CD4-positive, alpha-beta T cell treated with Interleukin-15 for 4 hours (primary cell): ENCODE data around the gene P2RY1.
"Not testable (repeated sequence)": the region's sequence is repeated elsewhere in the genome, so short reads cannot be mapped to it uniquely, and the experiment has no call there.

Source experiments
- DNase-seq: peaks from one replicate; pipeline ENCODE4 v3.0.0-alpha.2; 2020; ENCODE audit warnings: low spot score

The P2RY1 gene

DNA sequence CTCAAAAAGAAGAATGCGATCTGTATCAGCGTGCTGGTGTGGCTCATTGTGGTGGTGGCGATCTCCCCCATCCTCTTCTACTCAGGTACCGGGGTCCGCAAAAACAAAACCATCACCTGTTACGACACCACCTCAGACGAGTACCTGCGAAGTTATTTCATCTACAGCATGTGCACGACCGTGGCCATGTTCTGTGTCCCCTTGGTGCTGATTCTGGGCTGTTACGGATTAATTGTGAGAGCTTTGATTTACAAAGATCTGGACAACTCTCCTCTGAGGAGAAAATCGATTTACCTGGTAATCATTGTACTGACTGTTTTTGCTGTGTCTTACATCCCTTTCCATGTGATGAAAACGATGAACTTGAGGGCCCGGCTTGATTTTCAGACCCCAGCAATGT is 1.3 kb downstream of the P2RY1 start:
- DNase-seq = no peak

DNA sequence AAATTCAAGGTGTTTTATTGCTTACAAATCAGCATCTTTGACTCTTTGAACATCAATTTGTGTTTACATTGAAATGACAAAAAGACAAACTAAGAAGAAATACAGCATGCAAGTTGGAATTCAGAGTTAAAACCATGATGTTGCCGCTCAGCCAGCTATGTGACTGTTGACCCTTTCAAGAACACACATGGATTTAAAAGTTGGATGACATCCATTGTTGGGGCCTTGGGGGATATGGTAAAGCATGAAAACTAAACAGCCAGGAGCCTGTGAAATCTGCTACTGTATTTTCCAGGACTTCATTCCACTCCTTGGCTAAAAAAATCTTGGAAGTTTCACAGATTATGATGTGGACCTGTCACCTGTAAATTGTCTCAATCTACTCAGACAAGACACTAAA is 4.6 kb downstream of the P2RY1 start:
- no peak for DNase-seq

DNA sequence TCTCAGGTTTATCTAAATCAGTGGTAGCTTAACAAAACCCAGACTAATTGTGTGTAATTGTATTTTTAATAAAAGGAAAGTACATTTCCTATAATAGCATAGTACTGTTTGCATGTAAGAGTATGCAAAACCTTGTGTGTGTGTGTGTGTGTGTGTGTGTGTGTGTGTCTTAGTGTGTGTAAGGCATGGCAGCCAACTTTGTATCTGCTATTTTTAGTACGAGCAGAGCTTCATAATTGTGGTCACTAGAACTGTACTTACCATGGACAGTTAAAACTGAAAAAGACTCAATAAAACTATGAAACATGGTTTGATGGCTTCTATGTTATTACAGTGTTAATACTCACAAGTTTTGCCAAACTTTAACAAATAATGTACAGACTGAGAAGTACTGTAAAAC is 6.2 kb downstream of the P2RY1 start:
- no peak for DNase-seq

DNA sequence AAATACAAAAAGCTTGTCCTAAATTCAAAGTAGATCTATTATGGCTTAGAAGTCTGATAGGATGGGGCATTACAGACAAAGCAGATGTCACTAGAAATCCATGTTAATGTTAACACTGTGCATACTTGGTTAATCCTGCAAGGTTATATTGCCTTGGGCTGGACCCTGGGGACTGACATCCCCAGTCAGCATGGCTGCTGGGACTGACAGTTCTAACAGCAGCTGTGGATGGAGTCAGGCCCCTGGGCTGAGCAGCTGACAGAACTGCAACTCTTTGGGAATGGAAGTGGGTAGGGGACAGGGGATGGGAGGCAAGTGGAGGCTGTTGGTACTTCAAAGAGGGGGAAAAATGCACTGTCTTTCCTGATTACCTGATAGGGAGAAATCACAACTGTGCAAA is 7.5 kb downstream of the P2RY1 start:
- no peak for DNase-seq

DNA sequence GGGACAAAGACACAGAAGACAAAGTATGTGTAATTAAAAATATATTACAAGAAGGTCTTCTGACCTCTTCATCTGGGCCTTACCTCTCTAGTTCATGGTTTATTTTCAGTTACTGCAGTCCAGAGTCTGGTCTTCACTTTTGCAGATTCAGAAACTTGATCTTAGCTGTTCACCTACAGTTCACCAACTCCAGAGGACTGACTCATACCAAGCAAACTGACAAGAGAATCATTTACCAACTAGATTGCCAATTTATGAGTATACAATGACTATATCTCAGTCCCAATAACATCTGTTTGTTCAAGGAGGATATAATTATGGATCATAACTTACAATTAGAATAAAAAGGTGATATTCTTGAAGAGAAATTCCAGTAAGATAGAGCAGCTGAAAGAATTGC is 9.0 kb downstream of the P2RY1 start:
- DNase-seq = no peak

DNA sequence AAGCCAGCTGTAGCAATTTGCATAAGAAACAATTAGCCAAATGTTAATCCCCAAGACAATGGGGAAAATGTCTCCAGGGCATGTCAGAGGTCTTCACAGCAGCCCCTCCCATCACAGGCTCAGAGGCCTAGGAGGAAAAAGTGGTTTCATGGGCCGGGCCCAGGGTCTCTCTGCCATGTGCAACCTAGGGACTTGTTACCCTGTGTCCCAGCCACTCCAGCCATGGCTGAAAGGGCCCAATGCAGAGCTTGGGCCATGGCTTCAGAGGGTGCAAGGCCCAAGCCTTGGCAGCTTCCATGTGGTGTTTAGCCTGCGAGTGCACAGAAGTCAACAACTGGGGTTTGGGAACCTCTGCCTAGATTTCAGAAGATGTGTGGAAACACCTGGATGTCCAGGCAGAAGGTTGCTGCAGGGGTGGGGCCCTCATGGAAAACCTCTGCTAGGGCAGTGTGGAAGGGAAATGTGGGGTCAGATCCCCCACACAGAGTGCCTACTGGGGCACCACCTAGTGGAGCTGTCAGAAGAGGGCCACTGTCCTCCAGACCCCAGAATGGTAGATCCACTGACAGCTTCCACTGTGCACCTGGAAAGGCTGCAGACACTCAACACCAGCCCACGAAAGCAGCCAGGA is 11.8 kb downstream of the P2RY1 start:
- DNase-seq = not testable (repeated sequence)

DNA sequence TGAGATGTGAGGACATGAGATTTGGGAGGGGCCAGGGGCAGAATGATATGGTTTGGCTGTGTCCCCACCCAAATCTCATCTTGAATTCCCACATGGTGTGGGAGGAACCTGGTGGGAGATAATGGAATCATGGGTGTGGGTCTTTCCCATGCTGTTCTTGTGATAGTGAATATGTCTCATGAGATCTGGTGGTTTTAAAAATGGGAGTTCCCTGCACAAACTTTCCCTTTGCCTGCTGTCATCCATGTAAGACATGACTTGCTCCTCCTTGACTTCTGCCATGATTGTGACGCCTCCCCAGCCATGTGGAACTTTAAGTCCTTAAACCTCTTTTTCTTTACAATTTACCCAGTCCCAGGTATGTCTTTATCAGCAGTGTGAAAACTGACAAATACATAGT is 12.7 kb downstream of the P2RY1 start:
- DNase-seq = not testable (repeated sequence)

DNA sequence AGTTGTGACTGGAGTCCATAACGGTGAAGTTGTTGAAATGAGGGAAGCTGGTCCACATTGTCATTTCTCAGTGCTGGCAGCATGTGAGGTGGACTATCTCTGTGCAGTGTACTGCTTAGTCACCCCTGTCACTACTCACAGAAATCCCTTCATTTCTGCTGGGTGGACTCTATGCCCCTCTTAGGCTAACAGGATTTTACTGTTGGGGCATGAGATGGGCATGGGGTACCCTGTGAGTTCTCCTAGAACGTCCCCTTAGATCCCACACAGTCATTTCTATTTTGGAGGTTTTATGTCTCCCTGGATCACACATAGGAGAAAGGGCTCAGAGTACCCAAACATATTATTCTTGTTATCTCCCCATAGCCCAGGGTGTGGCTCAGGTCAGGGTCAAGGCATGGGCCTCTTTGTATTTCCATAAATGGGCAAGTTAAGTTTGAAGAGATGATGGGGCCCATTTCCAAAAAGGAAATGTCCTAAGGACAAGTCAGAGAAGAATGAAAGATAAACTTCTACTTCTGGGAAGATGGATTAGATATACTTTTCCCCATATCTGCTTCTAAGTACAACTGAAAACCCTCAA is 15.2 kb downstream of the P2RY1 start:
- DNase-seq = no peak

DNA sequence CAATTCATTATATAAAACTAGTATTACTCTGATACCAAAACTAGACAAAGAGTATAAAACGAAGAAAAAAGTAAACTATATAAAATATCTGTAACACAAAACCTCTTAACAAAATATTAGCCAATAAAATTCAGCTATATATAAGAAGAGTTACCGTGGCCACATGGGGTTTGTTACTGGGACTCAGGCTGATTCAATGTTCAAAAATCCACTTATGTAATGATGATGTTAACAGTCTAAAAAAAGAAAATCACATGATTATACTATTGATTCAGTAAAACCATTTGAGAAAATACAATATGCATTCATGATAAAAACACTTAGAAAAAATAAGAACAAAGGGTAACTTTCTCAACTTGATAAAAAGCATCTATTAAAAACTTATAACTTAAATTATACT is 18.3 kb downstream of the P2RY1 start:
- no peak for DNase-seq

DNA sequence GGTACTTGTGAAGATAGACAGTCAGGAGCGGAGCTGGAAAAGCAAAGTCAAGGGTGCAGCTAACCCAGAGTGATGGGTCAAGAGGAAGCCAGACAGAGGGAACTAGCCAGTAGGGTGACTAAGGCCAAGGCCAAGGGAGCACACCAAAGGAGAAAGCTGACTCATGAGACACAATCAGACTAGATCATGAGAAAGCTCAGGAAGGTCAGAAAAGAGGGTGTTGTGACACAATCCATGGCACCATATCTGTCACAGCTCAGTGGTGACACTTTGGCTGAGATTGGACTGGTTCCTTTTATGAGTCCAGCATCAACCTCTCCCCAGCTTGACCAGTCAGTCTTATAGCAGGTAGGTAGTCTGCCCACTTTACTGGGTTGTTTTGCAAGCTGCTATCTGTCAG is 22.2 kb downstream of the P2RY1 start:
- DNase-seq = no peak

DNA sequence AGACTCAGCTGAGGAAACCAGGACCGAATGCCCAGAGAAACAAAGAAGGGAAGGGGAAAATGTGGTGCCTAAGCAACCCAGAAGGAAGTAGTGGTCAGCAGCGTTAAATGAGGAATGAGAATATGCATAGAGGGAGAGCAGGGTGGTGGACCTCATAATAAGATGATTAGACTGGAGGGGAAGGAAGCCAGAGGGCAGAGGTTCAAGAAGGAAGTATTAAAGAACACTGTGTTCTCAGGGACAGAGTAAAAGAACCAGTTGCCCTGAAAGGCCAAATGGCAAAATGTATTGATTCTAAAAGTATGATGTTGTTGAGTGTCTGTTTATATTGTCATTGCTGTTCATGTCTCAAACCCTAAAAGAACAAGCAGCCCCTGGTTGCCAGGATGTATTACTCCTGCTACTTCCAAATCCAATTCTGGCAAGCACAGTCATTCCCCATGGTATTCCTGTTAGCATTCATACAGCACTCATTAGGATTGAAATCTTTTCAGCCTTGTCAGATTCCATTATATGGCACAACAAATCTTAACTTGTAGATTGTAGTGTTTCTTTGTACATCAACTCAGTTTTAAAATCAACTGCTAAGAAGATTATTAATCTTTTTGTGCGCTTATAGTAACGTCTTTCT is 23.4 kb downstream of the P2RY1 start:
- no peak for DNase-seq

DNA sequence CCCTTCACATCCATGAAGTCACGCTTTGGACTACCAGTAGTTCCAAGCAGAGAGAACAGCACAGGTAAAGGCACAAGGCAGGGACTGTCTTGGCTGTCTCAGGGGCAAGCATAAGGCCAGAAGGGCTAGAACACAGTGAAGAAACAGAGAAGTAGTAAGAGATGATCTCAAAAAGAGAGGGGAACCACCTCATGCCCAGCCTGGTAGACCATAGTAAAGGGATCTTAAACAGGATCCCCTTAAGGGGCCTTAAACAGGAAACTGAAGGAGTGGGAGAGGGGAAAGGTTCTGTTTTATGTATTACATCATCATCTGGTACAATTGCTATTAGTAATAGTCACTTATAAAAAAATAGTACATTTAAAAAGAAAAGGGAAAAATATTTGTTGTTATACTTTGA is 25.8 kb downstream of the P2RY1 start:
- DNase-seq = no peak

DNA sequence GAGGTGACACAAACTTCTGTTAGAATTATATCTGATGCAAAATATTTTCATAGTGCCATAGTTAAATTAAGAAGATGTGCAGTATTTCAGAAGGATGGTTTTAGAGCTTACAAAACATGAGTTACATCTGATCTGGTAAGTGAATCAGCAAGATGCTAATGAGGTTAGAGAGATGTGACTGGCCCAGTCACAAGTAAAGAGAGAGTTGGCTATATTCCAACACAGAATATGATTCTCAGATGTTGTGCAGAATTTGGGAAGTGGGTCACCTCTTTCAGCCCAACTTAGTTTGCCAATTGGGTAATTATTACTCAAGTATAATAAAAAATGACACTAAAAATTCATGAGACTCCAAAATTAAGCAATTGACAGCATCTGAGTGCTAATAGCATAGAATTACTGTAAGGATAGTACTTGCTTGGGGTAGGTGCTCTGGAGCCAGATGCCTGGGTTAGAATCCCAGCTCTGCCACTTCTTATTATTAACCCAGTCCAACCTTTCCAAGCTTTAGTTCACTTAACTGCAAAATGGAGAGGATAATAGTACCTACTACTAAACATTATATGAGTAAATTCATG is 30.8 kb downstream of the P2RY1 start:
- DNase-seq = no peak

DNA sequence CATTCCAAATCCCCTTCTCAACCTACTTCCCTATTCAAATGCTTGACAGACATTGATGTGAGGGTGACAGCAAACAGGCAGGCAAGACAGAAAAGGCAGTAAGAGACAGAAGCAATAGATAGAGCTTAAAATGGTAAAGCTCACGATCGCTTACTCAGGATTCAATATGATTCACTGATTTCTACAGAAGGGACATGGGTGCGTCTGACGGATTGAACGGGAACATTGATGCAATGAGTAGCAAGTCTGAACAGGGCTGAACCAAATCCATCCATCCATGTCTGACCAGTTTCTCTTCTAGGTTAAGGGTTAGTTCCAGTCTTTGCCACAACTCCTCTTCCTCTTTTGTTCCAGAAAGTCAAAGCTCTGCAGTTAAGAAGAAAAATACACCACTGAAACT is 35.1 kb downstream of the P2RY1 start:
- DNase-seq = no peak

DNA sequence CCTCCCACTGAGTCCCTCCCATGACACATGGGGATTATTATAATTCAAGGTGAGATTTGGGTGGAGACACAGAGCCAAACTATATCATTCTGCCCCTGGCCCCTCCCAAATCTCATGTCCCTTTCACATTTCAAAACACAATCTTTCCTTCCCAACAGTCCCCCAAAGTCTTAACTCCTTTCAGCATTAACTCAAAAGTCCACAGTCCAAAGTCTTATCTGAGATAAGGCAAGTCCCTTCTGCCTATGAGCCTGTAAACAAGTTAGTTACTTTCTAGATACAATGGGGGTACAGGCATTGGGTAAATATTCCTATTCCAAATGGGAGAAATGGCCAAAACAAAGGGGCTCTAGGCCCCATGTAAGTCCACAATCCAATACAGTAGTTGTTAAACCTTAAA is 38.4 kb downstream of the P2RY1 start:
- not testable (repeated sequence) for DNase-seq

DNA sequence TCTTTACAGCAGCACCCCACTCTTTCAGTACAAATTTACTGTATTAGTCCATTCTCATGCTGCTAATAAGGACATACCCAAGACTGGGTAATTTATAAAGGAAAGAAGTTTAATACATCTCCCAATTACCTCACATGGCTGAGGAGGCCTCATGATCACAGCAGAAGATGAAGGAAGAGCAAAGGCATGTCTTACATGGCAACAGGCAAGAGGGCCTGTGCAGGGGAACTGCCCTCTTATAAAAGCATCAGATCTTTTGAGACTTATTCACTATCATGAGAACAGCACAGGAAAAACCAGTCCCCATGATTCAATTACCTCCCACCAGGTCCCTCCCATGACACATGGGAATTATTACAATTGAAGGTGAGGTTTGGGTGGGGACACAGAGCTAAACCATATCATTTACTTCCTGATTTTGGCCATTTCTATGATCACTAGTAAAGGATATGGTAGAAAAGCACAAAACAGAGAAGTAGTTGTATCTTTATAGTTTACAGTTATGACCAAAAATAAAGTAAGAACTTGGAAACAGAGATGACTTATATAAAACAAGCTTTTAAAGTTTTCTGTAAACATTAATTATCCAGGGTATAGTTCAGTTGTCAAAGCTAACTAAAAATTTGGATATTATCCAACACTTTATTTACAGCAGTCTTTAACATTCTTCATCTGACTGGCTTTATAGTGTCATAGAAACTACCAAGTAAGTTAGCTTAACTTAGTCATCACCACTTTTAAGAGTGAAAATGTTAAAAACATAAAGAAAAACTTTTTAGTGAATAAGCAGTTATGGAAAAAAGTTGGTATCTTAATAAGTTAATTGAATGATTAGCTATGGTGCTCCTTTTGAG is 40.2 kb downstream of the P2RY1 start:
- no peak for DNase-seq

DNA sequence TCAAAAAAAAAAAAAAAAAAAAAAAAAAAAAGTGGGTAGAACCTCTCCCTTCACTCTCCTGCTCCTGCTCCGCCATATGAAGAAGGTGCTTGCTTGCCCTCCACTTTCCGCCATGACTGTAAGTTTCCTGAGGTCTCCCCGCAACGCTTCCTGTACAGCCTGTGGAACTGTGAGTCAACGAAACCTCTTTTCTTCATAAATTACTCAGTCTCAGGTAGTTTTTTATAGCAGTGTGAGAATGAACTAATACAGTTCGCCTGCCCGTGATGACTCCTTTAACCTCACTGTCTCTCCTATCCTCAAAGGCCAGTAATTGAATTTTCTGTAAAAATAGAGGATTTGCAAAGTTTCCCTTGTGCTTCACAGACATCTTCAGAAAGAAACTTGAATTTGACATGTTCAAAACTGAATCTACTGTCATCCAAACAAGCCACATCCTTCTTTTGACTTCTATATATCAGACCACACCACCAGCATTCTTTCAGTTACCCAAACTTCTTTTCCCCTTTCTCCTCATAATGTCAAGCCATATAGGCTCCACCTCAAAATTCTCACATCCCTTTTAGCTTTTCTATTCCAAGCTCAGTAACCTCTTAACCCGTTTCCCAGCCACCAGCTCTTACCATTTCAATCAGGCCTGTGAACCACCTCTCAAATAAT is 44.3 kb downstream of the P2RY1 start:
- no peak for DNase-seq

DNA sequence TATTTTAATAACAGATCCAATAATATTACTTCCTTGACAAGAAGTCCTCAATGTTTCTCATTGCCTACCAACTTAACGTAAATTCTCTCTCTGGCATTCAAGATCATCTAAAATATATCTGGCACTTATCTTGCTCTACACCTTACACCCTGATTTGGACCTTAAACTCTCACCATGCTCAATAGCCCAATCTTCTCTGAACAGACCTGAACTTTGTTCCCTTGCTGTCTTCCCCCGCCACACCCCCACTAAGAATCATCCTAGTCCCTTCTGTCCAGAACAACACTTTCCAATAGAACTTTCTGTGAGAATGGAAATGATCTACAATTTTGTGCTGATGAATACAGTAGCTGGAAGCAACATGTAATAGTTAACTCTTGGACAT is 44.9 kb downstream of the P2RY1 start:
- DNase-seq = no peak

DNA sequence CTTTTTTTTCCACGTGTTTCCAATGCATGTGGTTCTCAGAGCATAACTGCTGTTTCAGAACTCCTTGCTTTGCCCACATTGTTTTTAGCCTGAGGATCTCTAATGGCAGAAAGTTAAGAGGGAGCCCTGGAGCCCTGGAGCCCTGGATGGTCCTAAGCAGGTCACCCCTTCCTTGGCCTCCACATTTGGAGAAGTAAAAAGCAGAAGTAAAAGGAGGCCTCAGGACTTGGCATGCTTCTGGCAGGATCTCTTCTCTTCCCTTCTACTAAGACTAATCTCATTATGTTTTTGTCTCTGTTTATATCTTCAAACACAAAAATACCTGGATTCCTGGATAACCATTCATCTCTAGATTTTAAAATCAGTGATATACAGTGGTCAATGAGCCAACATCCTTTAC is 50.1 kb downstream of the P2RY1 start:
- no peak for DNase-seq
